GM18517 (cell line): ENCODE data around the gene TEAD1.

ENCODE experiments used
- ATAC-seq: cut with Tn5 transposase; IDR thresholded peaks from one replicate; pipeline ENCODE4 v1.9.1; 2021; ENCODE audit warnings: mild to moderate bottlenecking, moderate library complexity; ENCODE audit not compliant: unreplicated experiment

TEAD1 gene

DNA sequence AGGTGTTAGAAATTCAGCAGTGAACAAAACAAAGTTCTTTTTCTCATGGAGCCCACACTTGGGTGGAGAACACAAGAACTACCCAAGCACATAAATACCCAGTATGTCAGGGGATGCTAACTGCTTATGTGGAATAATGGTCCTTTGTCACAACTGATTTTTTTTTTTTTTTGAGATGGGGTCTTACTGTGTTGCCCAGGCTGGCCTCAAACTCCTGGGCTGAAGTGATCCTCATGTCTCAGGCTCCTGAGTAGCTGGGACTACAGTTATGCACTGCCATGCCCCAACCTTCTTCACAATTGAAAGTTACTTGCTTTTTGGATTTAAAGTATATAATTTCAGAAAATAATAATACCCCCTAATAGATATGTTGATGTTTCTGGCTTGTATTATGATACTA, 212.3 kb downstream of the TEAD1 start:
- no peak for ATAC-seq

DNA sequence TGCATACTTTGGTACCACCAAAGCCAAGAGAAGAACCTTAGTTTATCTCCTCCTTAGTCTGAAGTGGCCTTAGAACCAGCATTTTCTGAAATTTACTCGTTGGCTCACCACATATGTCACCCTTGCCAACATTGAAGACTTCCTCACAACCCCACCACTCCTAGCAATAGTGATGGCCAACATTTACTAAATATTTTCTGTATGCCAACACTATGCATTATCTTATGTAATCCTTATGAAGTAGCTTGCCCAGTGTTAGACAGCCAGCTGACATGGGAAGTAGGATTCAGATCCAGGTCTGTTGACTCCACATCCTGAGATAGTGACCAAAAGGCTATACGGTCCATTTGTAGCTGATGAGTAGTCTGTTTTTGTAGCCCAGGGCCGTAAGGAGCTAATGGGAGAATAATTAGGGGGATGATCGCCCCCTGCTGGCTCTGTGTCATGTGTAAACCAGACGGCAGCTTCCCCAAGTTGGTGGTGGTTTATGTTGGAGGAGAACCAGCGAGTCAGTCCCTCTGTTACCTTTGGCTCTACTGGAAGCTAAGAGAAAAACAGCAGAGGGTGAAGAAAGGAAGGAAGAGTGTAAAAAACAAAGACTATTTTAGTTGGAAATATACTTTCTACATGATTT, 214.4 kb downstream of the TEAD1 start:
- ATAC-seq, result no peak

DNA sequence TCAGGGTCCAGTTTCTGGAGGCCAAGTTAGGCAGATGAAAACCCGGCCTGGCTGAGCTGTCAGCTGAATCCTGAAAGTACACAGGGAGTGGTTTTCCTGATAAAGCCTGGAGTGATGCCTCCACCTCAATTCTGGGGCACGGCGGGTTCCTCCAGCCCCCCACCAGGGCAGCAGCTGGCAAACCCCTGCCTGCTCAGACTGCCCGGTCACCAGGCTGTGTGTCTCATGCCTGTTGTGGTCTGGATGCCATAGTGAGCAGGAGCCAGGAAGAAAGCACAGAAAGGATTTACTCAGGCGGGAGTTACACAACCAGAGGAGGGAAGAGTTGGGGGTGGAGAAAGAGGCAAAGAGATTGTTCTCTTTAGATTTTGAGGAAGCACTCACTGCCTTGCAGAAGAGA, 215.0 kb downstream of the TEAD1 start:
- ATAC-seq, result no peak

DNA sequence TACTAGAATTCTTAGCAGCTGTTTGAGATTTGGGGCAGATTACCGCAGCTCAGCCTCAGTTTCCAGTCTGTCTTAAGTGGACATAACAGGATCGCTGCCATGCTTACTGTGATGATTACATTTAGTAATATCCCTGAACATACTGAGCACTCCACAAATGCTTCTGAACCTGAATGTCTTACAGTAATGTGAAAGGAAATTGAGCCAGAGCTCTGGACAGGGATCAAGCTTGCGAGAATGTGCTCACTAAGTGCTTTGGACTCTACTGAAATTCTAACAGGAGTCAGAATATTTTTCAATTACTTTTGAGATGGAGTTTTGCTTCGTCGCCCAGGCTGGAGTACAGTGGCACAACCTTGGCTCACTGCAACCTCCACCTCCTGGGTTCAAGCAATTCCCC, 216.3 kb downstream of the TEAD1 start:
- ATAC-seq, result no peak

DNA sequence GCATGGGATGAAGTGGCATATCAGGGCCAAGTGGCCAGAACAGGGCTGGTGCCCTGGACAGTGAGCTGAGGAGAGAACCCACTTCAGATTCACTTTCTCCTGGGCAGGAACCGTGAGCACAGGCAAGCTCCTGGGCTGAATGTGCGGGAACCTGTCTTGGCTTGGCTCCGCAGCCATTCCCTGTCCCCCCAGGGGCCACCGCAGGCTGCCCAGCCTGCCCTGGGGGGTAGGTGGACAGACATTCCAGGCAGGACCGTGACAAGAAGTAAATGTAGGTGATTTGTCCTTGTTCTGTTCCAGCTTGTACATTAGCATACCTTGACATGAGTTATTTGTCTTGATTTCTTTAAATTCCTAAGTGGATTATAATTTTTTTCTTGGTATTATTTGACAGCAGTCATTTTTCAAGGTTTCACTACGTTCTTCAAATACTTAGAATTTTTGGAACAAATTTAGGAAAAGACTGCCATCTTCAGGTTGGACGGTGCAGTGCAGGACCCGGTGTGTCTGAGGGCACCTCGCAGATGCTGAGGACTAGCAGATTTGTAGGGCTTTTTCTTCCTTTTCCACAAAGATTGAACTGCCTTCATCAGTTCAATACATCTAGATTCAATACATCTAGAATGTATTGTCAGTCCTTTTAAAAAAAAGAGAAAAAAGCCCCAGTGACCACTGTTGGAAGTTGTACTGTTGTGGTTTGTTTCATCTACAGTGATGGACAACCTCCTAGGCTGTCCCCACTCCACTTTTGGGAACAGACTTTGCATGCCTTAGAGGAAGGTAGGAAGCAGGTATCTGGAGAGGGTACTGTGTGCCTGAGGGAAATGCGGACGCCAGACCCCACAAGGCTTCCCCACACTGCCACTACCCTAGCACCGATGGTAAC, 219.8 kb downstream of the TEAD1 start:
- no peak for ATAC-seq

DNA sequence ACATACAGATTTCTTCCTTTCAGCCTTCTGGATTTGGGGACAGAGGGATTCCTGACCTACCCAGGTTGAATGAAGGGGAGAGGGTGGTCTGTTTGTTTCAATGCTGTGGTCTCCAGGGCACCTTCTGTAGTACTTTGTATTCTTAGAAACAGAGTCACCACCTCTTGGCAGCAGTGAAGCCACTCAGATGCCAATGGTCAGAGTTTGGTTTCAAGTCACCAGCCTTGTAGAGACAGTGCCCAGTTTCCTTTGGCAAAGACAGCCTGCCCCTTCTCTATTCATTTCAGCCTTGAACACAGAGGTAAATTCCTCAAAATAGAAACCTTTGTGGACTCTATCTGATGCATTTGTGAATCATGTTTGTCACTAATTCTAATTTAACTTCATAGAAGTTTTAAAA, 223.2 kb downstream of the TEAD1 start:
- ATAC-seq, result no peak

DNA sequence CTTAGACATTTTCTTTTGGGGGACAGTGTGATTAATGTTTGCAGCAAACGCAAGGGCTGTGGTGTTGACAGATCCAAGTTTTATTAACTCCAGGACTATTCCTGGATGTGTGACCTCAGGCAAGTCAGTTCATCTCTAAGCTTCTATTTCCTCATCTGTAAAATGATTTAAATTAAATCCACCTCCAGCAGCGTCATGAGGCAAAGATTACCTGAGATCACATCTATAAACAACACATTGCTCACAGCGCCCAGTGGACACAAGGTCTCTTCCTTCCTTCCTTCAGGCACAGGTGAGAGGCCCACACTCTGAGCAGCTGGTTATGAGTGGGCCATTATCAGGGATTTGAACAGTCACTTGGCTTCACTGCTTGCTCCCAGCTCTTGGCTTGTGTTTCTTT, 223.6 kb downstream of the TEAD1 start:
- no peak for ATAC-seq

DNA sequence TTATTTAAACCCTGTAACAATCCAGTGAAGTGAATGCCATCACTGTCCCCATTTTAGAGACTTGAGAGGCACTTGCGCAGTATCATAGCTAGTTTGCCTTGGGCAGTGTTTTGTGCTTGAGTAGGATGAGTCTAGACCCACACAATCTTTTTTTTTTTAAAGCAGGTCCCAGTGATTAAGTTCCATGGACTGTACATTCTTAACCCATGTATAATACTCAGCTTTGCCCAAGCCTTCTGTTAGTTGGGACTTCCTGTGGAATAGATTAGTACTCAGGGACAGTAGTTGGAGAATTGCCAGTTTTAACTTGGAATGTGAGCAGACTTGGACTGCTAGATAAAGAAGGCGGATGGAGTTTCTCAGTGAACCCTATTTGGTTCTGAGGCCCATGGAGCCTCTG, 226.3 kb downstream of the TEAD1 start:
- no peak for ATAC-seq

DNA sequence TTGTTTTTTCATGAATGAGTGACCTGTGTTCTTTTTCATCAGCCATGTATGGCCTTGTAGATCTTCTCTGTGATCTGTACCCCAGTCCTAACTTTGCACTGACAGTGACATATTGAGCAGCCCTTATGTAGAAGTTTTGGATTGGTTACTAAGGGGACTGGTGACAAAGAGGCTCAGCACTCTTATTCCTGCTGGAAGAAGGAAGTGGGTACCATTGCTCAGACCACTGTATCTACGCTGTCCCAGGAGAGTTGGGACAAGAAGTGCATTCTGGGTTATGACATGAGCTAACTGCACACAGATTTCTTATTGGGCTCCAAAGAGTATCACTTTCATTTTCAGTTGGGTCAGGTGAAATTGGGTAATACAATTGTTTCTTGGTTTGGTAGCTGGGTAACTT, 227.1 kb downstream of the TEAD1 start:
- ATAC-seq, result no peak

DNA sequence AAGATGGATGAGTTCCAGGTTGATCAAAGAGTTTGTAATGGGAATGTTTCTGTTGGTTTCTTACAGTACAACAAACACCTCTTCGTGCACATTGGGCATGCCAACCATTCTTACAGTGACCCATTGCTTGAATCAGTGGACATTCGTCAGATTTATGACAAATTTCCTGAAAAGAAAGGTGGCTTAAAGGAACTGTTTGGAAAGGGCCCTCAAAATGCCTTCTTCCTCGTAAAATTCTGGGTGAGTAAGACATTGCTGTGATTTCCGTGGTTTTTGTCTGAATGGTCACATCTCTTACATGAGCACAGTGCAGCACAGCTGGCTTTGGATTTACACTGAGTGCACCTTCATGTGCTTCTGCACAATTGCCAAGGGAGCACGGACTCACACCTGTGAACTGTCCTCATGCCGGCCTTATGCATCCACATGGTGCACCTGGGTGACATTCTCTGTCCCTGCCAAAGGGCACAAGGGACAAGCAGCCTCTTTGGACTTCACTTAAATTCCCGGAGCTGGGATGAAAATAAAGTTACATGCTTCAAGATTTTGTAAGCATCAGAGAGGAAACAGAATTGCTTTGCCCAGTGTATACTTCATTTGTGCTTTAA, 227.8 kb downstream of the TEAD1 start:
- no peak for ATAC-seq

DNA sequence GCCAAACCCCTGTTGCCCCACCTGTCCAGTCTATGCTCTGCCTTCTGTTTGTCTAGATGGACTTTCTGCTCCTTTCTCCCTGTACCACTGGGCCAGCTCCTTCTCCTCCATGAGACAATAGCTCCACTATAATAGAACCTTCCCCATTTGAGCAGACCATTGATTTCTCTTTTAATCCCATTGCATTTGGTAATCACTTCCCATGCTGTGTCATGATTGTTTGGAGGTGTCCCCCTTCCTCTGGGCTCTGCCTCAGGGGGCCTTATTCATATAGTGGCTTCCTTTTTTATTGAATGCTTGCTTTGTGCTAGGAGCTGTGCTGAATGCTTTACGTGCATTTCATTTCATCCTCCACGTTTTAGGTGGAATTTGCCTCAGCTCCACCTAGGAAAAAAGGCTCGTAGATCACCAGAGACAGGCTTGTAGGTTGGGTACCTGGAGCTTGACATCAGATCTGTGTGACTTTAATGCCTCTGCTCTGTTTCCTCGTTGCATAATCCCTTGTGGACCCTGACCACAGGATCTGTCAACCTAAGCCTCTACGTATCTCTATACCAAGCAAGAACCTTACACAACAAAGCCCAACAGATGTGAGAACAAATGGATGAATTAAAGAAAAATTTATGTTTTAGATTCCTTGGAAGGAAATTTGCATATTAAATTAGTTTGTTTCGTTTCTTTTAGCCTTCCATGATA, 228.7 kb downstream of the TEAD1 start:
- ATAC-seq, result no peak

DNA sequence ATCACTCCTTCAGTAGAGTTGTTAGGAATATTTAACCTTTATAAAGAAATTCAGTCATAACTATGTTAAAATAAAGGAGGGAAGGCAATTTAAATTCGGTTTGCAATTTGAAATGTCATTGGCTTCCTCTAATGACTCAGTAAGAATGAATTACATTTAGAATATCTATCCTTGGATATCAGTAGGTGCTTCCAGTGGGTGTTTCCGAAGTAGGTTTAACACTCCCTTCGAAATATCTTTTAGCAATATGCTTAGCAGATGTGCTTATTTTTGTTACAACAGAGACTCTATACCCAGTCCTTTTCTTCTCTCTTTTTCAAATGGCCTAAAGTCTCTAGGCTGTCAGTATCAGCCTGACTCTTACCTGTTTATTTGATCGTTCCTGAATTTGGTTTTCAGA, 231.2 kb downstream of the TEAD1 start:
- ATAC-seq, result no peak

DNA sequence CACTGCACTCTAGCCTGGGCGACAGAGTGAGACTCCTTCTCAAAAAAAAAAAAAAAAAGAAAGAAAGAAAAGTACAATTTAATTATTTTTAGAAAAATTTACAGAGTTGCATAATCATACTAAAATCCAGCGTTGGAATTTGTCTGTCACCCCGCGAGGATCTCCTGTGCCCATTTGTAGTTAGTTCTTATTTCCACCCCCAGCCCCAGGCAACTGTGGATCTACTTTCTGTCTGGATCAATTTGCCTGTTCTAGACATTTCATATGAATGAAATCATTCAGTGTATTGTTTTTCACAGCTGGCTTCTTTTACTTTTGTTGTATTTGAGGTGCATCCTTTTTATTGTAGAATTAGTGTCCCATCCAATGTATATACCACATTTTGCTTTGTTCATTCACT, 232.3 kb downstream of the TEAD1 start:
- ATAC-seq, result no peak

DNA sequence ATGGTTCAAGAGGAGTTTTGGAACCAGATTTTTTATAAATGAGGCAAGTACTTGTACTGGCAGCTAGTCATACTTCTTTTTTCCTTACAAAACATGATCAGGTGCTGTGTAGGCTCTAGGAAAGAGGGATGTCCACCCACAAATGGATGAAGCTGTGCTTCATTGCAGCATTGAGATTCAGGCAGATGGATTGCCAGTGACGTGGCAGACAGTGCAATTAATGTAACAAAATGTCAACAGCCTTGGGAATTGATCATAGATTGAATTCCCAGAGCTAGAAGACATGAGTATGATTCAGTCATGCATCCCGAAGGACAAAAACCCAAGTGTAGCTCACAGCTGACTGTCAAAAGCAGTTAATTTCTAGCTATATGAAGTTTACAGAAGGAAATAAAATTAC, 235.7 kb downstream of the TEAD1 start:
- no peak for ATAC-seq

DNA sequence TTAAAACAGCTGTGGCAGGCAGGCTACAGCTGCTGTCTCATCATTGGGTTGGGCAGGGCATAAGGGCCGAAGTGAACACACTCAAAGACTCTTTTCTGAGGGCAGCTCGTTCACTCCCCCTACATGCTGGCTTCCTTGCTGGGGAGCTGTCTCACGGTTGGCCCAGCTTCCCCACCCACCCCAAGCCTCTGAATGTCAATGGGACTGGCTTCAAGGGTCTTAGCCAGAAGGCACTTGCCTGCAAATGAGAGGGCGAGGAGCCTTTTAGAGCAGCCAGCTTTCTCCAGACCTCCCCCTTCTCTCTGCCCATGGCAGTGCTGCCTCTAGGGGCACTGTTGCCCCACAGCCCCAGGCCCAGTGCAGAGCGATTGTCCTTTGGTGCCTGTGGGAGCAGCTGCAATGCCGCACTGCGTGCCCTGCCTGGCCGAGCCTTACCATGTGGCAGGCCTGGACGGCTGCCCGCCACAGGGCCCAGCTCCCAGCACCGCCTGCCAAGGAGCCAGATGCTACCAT, 240.2 kb downstream of the TEAD1 start:
- no peak for ATAC-seq

DNA sequence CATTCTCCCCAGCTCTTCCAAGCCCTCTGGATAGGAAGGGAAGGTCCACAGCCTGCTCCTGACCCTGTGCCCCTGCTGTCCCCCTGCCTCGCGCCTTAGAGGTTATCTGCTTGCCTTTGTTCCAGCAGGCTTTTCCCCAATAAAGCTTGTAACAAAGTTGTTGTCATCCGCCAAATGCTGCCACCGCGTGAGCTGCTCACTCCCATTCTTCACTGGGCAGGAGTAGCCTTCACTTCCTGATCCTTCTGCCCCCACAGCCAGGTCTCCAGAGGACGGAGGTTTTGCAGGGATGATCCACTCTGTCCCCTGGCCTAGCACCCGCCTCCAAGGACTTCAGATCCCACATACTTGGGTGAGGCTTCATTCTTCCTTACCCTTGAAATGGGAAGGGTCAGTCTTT, 240.9 kb downstream of the TEAD1 start:
- no peak for ATAC-seq

DNA sequence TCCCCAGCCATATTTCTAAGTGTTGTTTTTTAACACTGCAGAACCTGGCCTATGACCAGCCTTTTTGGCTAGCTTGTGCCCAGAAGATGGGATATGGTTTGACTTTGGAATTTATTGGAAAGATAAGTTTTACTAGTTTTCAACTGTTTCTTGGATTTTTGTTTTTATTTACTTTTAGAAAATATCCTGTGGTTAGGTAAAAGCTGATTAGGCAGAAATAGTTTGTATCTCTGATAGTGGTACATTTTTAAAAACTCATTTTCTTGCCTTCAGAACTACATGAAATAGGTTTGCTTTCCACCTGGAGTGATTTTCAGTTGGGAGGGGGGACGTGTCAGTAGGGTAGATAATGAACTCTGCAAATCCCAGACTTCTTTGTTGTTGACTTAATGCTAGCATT, 243.6 kb downstream of the TEAD1 start:
- ATAC-seq, result no peak

DNA sequence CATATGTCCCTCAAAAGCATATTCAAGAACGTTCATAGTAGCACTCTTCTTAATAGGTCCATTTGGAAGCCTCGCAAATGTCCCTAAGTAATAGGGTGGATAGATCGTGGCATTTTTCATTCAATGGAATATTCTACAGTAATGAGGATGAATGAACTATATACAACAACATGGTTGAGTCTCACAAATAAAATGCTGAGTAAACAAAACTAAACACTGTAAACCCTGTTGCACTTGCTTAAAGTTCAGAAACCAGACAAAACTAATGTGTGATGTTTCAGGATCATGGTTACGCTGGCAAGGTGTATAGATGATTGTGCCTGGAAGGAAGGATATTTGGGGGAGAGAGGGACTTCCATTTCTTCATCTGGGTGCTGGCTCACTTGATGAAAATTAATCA, 244.4 kb downstream of the TEAD1 start:
- no peak for ATAC-seq

DNA sequence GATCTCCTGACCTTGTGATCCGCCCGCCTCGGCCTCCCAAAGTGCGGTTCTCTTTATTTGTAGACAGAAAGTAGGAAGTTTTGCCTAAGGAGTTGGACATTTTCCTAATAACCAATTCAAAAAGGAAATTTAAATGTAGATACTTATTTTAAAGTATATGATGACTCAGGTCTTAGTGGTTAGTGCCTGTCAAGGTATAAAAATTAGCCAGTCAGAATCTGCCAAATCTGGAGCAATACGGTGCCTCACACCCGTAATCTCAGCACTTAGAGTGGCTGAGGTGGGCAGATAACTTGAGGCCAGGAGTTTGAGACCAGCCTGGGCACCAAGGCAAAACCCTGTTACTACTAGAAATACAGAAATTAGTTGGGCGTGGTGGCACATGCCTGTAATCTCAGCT, 248.2 kb downstream of the TEAD1 start:
- ATAC-seq, result no peak

DNA sequence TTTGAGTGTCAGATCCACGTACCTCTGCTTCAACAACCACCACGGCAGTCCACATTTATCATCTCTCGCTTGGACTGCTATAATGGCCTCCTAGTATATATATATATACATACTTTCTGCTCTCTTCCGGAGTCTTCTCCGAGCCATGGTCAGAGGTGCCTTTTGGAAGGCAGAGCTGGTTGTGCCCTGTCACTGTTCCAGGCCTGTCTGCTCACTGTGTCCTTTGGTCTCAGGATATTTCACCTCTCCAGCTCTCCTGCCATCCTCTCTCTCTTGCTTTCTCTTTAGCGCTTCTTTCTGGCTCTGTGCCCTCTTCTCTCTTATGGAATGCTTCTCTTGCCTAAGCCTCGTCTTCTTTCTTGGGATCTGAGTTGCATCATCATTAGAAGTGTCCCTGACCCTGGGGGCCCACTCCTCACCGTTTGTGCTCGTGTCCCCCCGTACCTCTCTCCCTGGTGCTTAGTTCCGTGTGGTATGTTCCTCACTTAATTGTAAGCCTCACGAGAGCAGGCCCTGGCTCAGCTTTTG, 248.8 kb downstream of the TEAD1 start:
- no peak for ATAC-seq

DNA sequence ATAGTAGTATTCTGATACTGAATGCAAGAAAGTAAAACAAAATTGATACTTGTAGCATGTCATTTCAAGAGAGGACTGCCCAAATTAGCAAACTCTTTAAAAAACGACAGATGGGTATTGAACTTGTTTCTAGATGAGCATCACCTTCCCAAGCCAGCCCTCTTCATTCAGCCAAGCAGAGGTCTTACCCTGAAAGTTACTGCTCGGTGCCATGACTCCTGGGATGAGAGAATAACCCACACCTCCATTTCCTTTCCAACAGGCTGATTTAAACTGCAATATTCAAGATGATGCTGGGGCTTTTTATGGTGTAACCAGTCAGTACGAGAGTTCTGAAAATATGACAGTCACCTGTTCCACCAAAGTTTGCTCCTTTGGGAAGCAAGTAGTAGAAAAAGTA, 250.4 kb downstream of the TEAD1 start:
- no peak for ATAC-seq
